Skeletal muscle cell (primary cell): ENCODE results near the gene PSAPL1.

ENCODE experiments used
- DNase-seq: peaks from one replicate; pipeline ENCODE4 v3.0.0-alpha.2; 2010; ENCODE audit warnings: low read depth
- H3K4me3 ChIP-seq: 2 replicates; pipeline ENCODE4 v1.5.1; 2011; ENCODE audit warnings: low read depth, mild to moderate bottlenecking, control low read depth, low read length, moderate library complexity

Gene PSAPL1

GRCh38 chr4:7422898-7423180, 11.9 kb downstream of the PSAPL1 start:
- DNase-seq: no peak
- no peak overlapping the region for H3K4me3 ChIP-seq

- no peak for DNase-seq
- H3K4me3 ChIP-seq: no peak overlapping the region
Measured at GRCh38 chr4:7422151-7422897, 12.4 kb downstream of the PSAPL1 start.

- H3K4me3 ChIP-seq: no peak overlapping the region
- no peak for DNase-seq
Measured at GRCh38 chr4:7421356-7422150, 13.2 kb downstream of the PSAPL1 start.

GRCh38 chr4:7420661-7421040, 14.1 kb downstream of the PSAPL1 start:
- no peak overlapping the region for H3K4me3 ChIP-seq
- no peak for DNase-seq

GRCh38 chr4:7419961-7420660, 14.6 kb downstream of the PSAPL1 start:
- DNase-seq: no peak
- H3K4me3 ChIP-seq: no peak overlapping the region

- no peak overlapping the region for H3K4me3 ChIP-seq
- no peak for DNase-seq
Measured at GRCh38 chr4:7418131-7418943, 16.4 kb downstream of the PSAPL1 start.

GRCh38 chr4:7417639-7418038, 17.1 kb downstream of the PSAPL1 start:
- no peak for DNase-seq
- H3K4me3 ChIP-seq: no peak overlapping the region

GRCh38 chr4:7416745-7417432, 17.8 kb downstream of the PSAPL1 start:
- DNase-seq: no peak

GRCh38 chr4:7415927-7416686, 18.6 kb downstream of the PSAPL1 start:
- no peak for DNase-seq

More at GRCh38 chr4:7416745-7417432, 17.8 kb downstream of the PSAPL1 start:
- no peak overlapping the region for H3K4me3 ChIP-seq

GRCh38 chr4:7414736-7415510, 19.8 kb downstream of the PSAPL1 start:
- H3K4me3 ChIP-seq: no peak overlapping the region
- no peak for DNase-seq

More at GRCh38 chr4:7415927-7416686, 18.6 kb downstream of the PSAPL1 start:
- H3K4me3 ChIP-seq: no peak overlapping the region

- no peak for DNase-seq
- H3K4me3 ChIP-seq: no peak overlapping the region
Measured at GRCh38 chr4:7414046-7414445, 20.7 kb downstream of the PSAPL1 start.

- no peak for DNase-seq
- no peak overlapping the region for H3K4me3 ChIP-seq
Measured at GRCh38 chr4:7412554-7412912, 22.2 kb downstream of the PSAPL1 start.

- no peak for DNase-seq
- no peak overlapping the region for H3K4me3 ChIP-seq
Measured at GRCh38 chr4:7411896-7412553, 22.7 kb downstream of the PSAPL1 start.

GRCh38 chr4:7411491-7411890, 23.2 kb downstream of the PSAPL1 start:
- no peak overlapping the region for H3K4me3 ChIP-seq
- DNase-seq: no peak

- H3K4me3 ChIP-seq: no peak overlapping the region
- DNase-seq: no peak
Measured at GRCh38 chr4:7410446-7410845, 24.3 kb downstream of the PSAPL1 start.

- no peak for DNase-seq
- no peak overlapping the region for H3K4me3 ChIP-seq
Measured at GRCh38 chr4:7408166-7408565, 26.6 kb downstream of the PSAPL1 start.

- DNase-seq: no peak
- no peak overlapping the region for H3K4me3 ChIP-seq
Measured at GRCh38 chr4:7403001-7403400, 31.7 kb downstream of the PSAPL1 start.
